22Rv1 (cell line): ENCODE results near the gene UBL7.
A peak's percentile ranks its signal among the peaks of the same experiment; 100 is the strongest.

Experiments used
- H3K27ac ChIP-seq: fragments of 450-650 bp; 2 replicates; pipeline ENCODE4 v1.5.1; 2017
- CTCF ChIP-seq: fragments of 450-650 bp; IDR thresholded peaks from 2 replicates; pipeline ENCODE4 v1.5.1; 2017; ENCODE audit warnings: mild to moderate bottlenecking
- ZFX ChIP-seq: fragments of 450-650 bp; IDR thresholded peaks from 2 replicates; pipeline ENCODE4 v1.6.1; 2017; ENCODE audit warnings: antibody characterized with exemption, borderline replicate concordance

Gene UBL7

GRCh38 chr15:74460871-74461846 is at the start of gene UBL7:
UBL7 (minus strand) TSS chr15:74461160; CDS start chr15:74458867, 2,293 bp downstream.
- H3K27ac ChIP-seq, result peak within 1 kb of the TSS; percentile 90
- no peak for TF ChIP-seq ZFX
- peak; percentile 39 for TF ChIP-seq CTCF

GRCh38 chr15:74506515-74506840 is 45.5 kb upstream of the UBL7 start:
- no peak for TF ChIP-seq CTCF
- no peak for TF ChIP-seq ZFX
- no peak overlapping the region for H3K27ac ChIP-seq

GRCh38 chr15:74505837-74506514 is 45.0 kb upstream of the UBL7 start:
- H3K27ac ChIP-seq, result no peak overlapping the region

GRCh38 chr15:74504836-74505235 is 43.9 kb upstream of the UBL7 start:
- TF ChIP-seq ZFX (no peak), CTCF (no peak)
- H3K27ac ChIP-seq, result no peak overlapping the region

More at GRCh38 chr15:74505837-74506514, 45.0 kb upstream of the UBL7 start:
- TF ChIP-seq ZFX, result no peak
- no peak for TF ChIP-seq CTCF

GRCh38 chr15:74504418-74504817 is 43.5 kb upstream of the UBL7 start:
- H3K27ac ChIP-seq, result no peak overlapping the region
- TF ChIP-seq ZFX (no peak), CTCF (no peak)

GRCh38 chr15:74502301-74502700 is 41.3 kb upstream of the UBL7 start:
- TF ChIP-seq ZFX (no peak), CTCF (no peak)
- H3K27ac ChIP-seq, result no peak overlapping the region

GRCh38 chr15:74500401-74500800 is 39.4 kb upstream of the UBL7 start:
- no peak overlapping the region for H3K27ac ChIP-seq
- TF ChIP-seq ZFX (no peak), CTCF (no peak)
